GM12878 (cell line): ENCODE data around the gene NPTN. TPM values are rescaled to one million over a fixed set of nuclear protein-coding genes. Genes with fewer than 3 reads are reported as not detected.

ENCODE experiments used
- ATF7 ChIP-seq: fragments of 450-650 bp; IDR thresholded peaks from 2 replicates; pipeline ENCODE4 v1.6.1; 2016; ENCODE audit warnings: low read depth, mild to moderate bottlenecking
- BACH1 ChIP-seq: fragments of 450-650 bp; IDR thresholded peaks from 2 replicates; pipeline ENCODE4 v1.6.1; 2017; ENCODE audit warnings: mild to moderate bottlenecking, borderline replicate concordance
- BHLHE40 ChIP-seq, 2 experiments: fragments of 450-650 bp in 1 of 2; IDR thresholded peaks; 2 replicates each; pipeline ENCODE4 v1.6.1; 2011 to 2017; ENCODE audit warnings: low read depth in 2 of 2, borderline replicate concordance in 1 of 2, improper control_type of control experiment in 1 of 2, low read length in 1 of 2, mild to moderate bottlenecking in 1 of 2
- CBX3 ChIP-seq: fragments of 200-600 bp; sonication (generic); IDR thresholded peaks from 2 replicates; pipeline ENCODE4 v1.6.1; 2016; ENCODE audit warnings: low read depth, borderline replicate concordance
- LARP7 ChIP-seq: fragments of 450-650 bp; IDR thresholded peaks from 2 replicates; pipeline ENCODE4 v1.6.1; 2017; ENCODE audit warnings: mild to moderate bottlenecking
- MXI1 ChIP-seq: fragments of 150-350 bp; IDR thresholded peaks from 2 replicates; pipeline ENCODE4 v1.6.1; 2011; ENCODE audit warnings: low read depth, mild to moderate bottlenecking, inconsistent platforms, low read length, improper control_type of control experiment
- MYC ChIP-seq: IDR thresholded peaks from 2 replicates; pipeline ENCODE4 v1.6.1; 2011; ENCODE audit warnings: mild to moderate bottlenecking, low read length, moderate library complexity, inconsistent platforms; ENCODE audit not compliant: insufficient read depth, insufficient replicate concordance, insufficient read length, severe bottlenecking
- PAX8 ChIP-seq: fragments of 450-650 bp; IDR thresholded peaks from 2 replicates; pipeline ENCODE4 v1.6.1; 2017; ENCODE audit warnings: mild to moderate bottlenecking, moderate library complexity
- POLR2AphosphoS5 ChIP-seq: IDR thresholded peaks from 2 replicates; pipeline ENCODE4 v1.6.1; 2011; ENCODE audit warnings: mild to moderate bottlenecking, low read length, inconsistent platforms
- RUNX3 ChIP-seq: IDR thresholded peaks from 2 replicates; pipeline ENCODE4 v1.6.1; 2012; ENCODE audit warnings: low read length, inconsistent platforms
- SP1 ChIP-seq: IDR thresholded peaks from one replicate; pipeline ENCODE4 v1.6.1; 2011; ENCODE audit warnings: low read depth, low read length
- SREBF1 ChIP-seq: IDR thresholded peaks from 2 replicates; pipeline ENCODE4 v1.6.1; 2012; ENCODE audit warnings: mild to moderate bottlenecking, low read length
- TAF1 ChIP-seq: IDR thresholded peaks from 2 replicates; pipeline ENCODE4 v1.6.1; 2011; ENCODE audit warnings: mild to moderate bottlenecking, low read depth, low read length, borderline replicate concordance
- TCF7 ChIP-seq: IDR thresholded peaks from 2 replicates; pipeline ENCODE4 v1.6.1; 2014; ENCODE audit warnings: antibody characterized with exemption, borderline replicate concordance
- ZNF384 ChIP-seq: IDR thresholded peaks from 2 replicates; pipeline ENCODE4 v1.6.1; 2012; ENCODE audit warnings: low read depth, mild to moderate bottlenecking, low read length, improper control_type of control experiment, borderline replicate concordance
- polyA plus RNA-seq, 11 experiments: library from polyadenylated mRNA; depleted of rRNA in 4 of 11; unstranded in 6 of 11; stranded (reverse) in 5 of 11; fragments of >200 nt; fragmentation: Nextera tagmentation in 4 of 11; fragmentation: Illumina TruSeq in 1 of 11; extraction: Ambion mirVana in 4 of 11; extraction: Trizol in 1 of 11; gene quantifications; 1 replicate in 1 of 11; 2 replicates in 10 of 11; pipeline versions ENCODE4 v1.2.1 to v1.2.3, GENCODE V29; 2011 to 2016; ENCODE audit warnings: inconsistent platforms in 2 of 11, missing spikeins in 2 of 11, low read depth in 1 of 11
- total RNA-seq, 4 experiments: library from RNA; depleted of rRNA in 3 of 4; stranded (reverse); fragments of >200 nt in 3 of 4; fragmentation: Illumina TruSeq in 1 of 4; extraction: Trizol in 1 of 4; gene quantifications; 2 replicates each; pipeline versions ENCODE4 v1.2.1 to v1.2.3, GENCODE V29; 2013 to 2021
- TF ChIP-seq, protein P1 (sequence below): fragments of 450-650 bp; IDR thresholded peaks from 2 replicates; pipeline ENCODE4 v1.6.1; 2017; ENCODE audit warnings: mild to moderate bottlenecking, low read depth, inconsistent platforms; ENCODE audit not compliant: poor library complexity, severe bottlenecking
- TF ChIP-seq, protein P2 (sequence below): IDR thresholded peaks from 2 replicates; pipeline ENCODE4 v1.6.1; 2011; ENCODE audit warnings: low read depth, mild to moderate bottlenecking, low read length, moderate library complexity, borderline replicate concordance; ENCODE audit errors: extremely low read depth
- TF ChIP-seq, protein P3 (sequence below): fragments of 450-650 bp; IDR thresholded peaks from 2 replicates; pipeline ENCODE4 v1.6.1; 2017; ENCODE audit warnings: low read depth, mild to moderate bottlenecking, moderate library complexity
- TF ChIP-seq, protein P4 (sequence below): fragments of 150-350 bp; IDR thresholded peaks from 2 replicates; pipeline ENCODE4 v1.6.1; 2014; ENCODE audit warnings: mild to moderate bottlenecking, low read depth, low read length
- TF ChIP-seq, protein P5 (sequence below): fragments of 450-650 bp; IDR thresholded peaks from 2 replicates; pipeline ENCODE4 v1.6.1; 2017; ENCODE audit warnings: borderline replicate concordance

The NPTN gene
- total and polyA plus RNA-seq, 10 of the 15 experiments (the other 5 are each of a cell fraction or from before 2014, with no cell fraction given) = 17.8 to 79.1 (median 41.7) TPM

DNA sequence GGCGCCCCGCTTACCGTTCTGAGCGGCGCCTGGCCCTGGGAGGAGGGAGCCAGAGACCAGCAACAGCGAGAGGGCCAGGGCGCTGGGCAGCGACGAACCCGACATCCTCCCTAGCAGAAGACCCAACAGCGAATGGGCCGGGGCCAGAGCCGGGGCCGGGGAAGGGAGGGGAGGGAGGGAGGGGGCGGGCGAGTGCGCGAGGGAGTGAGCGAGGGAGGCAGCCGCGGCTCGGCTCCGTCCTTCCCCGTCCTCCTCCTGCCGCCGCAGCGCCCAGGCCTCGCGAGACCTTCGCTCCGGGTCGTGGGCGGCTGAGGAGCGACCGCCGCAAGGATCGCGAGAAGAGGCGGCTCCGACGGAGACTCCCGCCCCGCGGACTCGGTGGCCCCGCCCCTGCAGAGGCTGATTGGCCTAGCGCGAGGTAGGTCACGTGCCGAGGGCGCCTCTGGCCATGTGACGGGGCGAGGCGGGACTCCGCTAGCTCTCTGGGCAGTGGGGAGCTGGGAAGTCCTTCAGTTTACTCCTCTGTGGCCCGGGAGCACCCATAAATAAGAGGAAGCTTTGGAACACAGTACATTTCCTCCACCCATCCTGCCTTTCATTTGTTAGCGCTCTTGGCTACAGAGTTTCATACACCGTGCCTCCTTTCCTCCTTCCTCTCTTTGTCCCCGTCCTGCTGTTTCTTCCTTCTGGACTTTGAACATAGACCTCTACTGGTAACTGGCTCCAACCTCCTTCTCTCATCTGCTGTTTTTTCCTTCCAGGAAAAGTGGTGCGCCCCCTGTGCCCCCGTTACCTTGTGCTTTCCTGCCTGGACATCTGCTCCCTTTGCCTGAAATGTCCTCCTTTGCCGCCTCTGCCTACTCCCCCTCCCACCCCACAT, at the start of gene NPTN (continued):
- TF ChIP-seq, protein P1, sequence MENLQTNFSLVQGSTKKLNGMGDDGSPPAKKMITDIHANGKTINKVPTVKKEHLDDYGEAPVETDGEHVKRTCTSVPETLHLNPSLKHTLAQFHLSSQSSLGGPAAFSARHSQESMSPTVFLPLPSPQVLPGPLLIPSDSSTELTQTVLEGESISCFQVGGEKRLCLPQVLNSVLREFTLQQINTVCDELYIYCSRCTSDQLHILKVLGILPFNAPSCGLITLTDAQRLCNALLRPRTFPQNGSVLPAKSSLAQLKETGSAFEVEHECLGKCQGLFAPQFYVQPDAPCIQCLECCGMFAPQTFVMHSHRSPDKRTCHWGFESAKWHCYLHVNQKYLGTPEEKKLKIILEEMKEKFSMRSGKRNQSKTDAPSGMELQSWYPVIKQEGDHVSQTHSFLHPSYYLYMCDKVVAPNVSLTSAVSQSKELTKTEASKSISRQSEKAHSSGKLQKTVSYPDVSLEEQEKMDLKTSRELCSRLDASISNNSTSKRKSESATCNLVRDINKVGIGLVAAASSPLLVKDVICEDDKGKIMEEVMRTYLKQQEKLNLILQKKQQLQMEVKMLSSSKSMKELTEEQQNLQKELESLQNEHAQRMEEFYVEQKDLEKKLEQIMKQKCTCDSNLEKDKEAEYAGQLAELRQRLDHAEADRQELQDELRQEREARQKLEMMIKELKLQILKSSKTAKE = no peak
- TF ChIP-seq ZNF384 = no peak
- TF ChIP-seq BACH1 = peak; percentile 55; the same call in 1 of the 2 replicates
- TF ChIP-seq TCF7 = no peak
- TF ChIP-seq SREBF1 = no peak
- TF ChIP-seq, protein P2, sequence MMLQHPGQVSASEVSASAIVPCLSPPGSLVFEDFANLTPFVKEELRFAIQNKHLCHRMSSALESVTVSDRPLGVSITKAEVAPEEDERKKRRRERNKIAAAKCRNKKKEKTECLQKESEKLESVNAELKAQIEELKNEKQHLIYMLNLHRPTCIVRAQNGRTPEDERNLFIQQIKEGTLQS = peak; percentile 97
- TF ChIP-seq, protein P3, sequence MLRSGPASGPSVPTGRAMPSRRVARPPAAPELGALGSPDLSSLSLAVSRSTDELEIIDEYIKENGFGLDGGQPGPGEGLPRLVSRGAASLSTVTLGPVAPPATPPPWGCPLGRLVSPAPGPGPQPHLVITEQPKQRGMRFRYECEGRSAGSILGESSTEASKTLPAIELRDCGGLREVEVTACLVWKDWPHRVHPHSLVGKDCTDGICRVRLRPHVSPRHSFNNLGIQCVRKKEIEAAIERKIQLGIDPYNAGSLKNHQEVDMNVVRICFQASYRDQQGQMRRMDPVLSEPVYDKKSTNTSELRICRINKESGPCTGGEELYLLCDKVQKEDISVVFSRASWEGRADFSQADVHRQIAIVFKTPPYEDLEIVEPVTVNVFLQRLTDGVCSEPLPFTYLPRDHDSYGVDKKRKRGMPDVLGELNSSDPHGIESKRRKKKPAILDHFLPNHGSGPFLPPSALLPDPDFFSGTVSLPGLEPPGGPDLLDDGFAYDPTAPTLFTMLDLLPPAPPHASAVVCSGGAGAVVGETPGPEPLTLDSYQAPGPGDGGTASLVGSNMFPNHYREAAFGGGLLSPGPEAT = peak; percentile 53
- TF ChIP-seq TAF1 = peak; percentile 53; the same call in 1 of the 2 replicates
- TF ChIP-seq, protein P4, sequence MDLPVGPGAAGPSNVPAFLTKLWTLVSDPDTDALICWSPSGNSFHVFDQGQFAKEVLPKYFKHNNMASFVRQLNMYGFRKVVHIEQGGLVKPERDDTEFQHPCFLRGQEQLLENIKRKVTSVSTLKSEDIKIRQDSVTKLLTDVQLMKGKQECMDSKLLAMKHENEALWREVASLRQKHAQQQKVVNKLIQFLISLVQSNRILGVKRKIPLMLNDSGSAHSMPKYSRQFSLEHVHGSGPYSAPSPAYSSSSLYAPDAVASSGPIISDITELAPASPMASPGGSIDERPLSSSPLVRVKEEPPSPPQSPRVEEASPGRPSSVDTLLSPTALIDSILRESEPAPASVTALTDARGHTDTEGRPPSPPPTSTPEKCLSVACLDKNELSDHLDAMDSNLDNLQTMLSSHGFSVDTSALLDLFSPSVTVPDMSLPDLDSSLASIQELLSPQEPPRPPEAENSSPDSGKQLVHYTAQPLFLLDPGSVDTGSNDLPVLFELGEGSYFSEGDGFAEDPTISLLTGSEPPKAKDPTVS = no peak
- no peak for TF ChIP-seq PAX8
- TF ChIP-seq, protein P5, sequence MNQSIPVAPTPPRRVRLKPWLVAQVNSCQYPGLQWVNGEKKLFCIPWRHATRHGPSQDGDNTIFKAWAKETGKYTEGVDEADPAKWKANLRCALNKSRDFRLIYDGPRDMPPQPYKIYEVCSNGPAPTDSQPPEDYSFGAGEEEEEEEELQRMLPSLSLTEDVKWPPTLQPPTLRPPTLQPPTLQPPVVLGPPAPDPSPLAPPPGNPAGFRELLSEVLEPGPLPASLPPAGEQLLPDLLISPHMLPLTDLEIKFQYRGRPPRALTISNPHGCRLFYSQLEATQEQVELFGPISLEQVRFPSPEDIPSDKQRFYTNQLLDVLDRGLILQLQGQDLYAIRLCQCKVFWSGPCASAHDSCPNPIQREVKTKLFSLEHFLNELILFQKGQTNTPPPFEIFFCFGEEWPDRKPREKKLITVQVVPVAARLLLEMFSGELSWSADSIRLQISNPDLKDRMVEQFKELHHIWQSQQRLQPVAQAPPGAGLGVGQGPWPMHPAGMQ = 0 out of 2 replicates have a peak, but pooled peaks have one; percentile 43
- peak; percentile 28; the same call in 1 of the 2 replicates for TF ChIP-seq MXI1
- TF ChIP-seq RUNX3 = peak; percentile 11
- TF ChIP-seq MYC = no peak
- 0 out of 2 replicates have a peak, but pooled peaks have one; percentile 23 for TF ChIP-seq LARP7
- no peak for TF ChIP-seq CBX3
- TF ChIP-seq SP1 = peak; percentile 62
- peak; percentile 90 for TF ChIP-seq POLR2AphosphoS5
- 0 out of 2 replicates have a peak, but pooled peaks have one; percentile 20 for TF ChIP-seq ATF7
- TF ChIP-seq BHLHE40 (IDR thresholded peaks at IDR 0.05; ENCODE audit: borderline replicate concordance in 1 of 2, low read depth in 2 of 2, low read length in 1 of 2) = peak; percentile 96 to 99
